ENCODE data around the gene ING3. TPM values are rescaled to one million over a fixed set of nuclear protein-coding genes. Genes with fewer than 3 reads are reported as not detected.

Gene ING3
- total RNA-seq, 1 experiment from 2014 or later = 19.7 TPM

Other genes starting within 250 kb of the ING3 start
- gene TSPAN12, start 92.6 kb upstream of the ING3 start, total RNA-seq (2014; rRNA removed; shearing (Covaris generic)) = 0.81 and 1.4 TPM in 2 replicates
- 18.0 and 18.4 TPM in 2 replicates for gene CPED1, start 37.9 kb downstream of the ING3 start, total RNA-seq (2014; rRNA removed; shearing (Covaris generic))